Hematopoietic multipotent progenitor cell treated with erythropoietin and hydrocortisone succinate and interleukin-3 and kit ligand, for 8 days (in vitro differentiated cells): ENCODE measurements around the gene TFF2.

ENCODE experiments used
- DNase-seq: peaks from one replicate; pipeline ENCODE4 v3.0.0-alpha.2; 2015

The TFF2 gene

DNA sequence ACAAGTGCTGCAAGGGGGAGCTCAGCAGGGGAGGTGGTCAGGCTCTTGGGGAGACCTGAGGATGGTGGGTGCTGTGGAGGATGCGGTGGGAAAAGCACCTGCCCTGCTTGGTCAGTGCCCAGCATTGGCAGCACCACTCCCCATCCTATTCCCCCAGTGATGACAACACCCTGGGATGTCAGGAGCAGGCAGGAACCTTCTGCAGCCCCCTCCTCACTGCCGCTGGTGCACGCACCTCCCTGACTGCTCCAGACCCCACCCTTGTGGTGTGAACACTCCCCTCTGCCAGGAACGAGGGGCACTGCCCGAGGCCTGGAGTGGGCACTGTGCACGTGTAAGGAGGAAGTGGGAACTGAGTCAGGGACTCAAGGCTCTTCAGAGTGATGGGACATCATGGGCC lies 32.5 kb upstream of the TFF2 start:
- no peak for DNase-seq

DNA sequence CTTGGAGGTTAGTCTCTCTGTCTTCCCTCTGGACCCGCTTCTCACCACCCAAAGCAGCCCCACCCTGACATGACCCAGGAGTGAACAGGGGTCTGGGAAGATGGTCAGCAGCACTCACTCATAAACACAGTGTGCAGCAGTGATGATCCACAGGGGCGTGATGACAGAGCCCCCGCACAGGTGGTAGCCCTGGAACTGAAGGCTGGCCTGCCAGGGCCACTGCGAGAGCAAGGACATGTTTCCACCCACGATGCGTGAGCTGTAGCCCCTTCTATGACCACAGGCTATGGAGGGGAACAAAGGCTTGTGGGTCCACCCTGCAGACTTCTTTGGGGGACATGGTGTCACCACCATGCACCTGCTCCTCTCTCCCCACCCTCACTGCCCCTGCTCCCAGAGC lies 32.1 kb upstream of the TFF2 start:
- no peak for DNase-seq

DNA sequence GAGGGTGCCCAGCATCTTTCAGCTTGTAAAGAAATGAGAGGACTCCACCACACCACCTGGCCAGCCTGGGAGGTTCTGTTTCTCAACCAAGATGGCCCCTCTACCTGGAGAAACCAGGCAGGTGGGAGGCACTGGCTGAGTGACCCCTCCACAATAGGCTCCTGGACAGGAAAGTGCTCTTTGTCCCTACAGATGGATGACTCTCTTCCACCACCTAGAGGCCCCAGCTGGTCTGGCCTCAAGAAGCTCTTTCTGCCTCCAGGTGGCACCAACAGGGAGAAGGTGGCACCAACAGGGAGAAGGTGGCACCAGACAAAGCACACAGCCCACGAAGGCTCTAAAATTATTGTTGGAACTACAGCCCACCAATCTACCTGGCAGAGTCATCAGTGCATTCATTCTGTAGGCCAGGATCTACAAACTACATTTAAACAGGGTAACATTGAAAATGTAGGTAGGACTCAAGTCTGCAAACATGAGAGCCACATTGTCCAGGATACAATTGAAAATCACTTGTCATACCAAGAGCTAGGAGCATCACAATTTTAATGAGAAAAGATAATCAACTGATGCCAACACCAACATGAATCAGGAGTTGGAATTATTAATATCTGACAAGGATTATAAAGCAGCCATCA lies 30.7 kb upstream of the TFF2 start:
- peak; percentile 70 for DNase-seq

DNA sequence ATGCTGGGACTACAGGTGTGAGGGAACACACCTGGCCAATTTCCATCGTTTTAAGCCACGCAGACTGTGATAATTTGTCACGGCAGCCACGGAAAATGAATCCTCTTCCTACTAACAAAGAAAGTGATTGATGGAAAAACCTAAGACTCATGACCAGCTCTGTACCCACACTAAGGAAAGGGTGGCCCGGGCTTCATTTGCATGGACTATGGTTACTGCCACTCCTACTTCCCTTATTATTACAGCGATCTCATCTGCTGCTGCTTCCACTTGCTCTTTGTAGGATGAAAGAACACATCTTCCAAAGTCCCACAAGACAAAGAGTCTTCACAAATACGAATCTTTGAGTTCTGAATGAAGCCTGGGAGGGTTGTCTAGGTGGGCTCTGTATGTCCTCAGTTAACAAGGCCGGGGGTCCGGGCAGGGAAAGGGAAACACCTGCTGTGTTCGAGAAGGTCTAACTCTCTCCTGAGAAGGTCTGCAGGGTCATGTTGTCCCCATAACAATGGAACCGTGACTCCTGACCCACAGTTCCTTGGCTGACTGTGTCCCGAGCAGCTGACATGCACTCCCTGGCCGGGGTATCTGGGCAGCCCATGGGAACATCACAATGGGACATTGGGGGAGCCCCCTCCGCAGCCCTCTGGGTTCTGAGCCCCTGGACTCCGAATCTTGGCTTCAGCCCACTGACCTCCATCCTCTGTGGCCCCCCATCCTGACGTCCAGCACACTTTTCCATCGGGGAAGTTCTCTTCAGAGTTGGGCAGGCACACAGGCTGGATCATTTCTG lies 28.8 kb upstream of the TFF2 start:
- no peak for DNase-seq

DNA sequence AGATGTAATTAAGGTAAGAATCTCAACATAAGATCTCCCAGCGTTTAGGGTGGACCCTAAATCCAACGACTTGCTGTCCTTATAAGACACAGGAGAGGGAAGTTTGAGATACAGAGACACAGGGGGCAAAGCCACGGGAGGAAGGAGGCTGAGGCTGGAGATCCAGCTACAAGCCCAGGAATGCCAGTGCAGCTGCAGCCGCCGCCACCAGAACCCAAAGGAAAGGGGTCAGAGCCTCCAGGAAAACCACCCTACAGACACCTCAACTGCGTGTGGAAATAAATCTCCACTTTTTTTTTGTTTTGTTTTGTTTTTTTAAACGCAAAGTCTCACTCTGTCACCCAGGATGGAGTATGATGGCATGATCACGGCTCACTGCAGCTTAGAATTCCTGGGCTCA lies 27.6 kb upstream of the TFF2 start:
- no peak for DNase-seq

DNA sequence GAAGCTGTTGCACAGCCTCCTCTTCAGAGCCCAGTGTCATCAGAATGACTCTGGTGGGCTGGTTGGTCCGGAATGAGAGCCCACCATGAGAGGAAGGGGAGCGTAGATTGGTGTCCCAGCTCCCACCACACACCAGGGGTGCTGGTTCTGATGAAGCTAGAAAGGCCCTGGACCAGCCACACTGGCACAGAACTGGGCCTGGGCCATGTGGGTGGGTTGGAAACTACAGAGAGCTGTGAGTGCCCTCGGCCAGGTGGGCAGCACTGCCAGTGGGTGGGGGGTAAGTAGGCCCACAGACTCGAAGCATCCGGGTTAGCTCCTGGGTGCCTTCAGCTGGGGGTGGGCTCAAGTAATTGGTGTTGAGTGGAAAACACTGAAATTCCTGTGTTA lies 27.2 kb upstream of the TFF2 start:
- no peak for DNase-seq

DNA sequence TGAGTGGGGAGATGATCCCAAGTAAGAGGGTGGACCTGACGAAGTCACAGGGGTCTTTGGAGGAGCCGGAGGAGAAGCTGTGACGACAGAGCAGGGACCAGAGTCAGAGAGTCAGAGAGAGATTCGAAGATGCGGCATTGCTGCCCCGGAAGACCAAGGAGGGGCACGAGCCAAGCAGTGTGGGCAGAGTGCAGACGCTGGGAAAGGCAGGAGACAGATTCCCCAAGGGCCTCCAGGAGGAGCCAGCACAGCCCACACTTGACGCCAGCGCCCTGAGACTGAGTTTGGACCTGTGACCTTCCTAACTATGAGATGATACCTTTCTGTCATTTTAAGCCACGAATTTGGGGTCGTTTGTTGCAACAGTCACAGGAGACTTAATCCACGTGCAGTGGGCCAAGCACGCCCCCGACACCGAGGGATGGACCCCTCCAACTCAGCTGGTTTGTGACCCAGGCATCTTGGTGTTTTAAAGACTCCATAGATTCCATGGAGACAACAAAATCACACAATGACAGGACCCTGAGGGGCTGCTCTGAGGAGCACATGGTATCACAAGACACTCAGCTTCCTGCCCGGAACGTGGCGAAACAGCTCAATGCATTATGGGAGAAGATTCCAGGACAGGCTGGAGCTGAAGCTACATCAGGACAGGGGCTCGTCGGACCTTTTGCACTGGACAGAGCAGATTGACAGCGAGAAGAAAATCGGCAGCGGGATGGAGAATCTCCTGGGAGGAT lies 26.6 kb upstream of the TFF2 start:
- DNase-seq = no peak

DNA sequence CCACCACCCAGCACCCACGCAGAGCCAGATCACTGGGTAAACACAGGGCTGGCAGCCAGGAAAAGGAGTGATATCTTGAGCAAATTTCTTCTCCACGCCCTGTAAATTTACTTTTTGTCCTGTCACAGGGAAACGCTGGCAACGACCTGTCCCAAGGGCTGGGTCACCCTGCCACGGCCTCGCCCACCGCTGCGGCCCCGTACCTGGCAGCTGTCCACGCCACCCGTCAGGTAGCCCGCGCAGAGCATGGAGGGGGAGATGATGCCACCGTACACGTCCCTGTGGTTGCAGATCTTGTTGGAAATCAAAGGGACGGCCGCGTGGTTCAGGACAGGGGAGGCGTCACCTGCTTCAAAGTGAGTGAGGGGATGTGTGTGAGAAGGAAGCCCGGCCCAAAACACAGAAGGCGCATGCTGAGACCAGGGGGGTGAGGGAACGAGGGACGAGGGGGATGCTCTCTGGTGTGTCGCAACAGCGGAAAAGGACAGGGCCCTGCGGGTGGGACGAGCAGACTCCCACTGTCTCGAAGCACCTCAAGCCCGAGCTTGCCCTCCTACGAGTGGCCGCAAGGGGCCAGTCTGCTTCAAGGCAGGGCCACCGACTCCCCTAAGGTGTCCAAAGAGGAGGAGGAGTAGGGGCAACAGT lies 25.7 kb upstream of the TFF2 start:
- DNase-seq = no peak

DNA sequence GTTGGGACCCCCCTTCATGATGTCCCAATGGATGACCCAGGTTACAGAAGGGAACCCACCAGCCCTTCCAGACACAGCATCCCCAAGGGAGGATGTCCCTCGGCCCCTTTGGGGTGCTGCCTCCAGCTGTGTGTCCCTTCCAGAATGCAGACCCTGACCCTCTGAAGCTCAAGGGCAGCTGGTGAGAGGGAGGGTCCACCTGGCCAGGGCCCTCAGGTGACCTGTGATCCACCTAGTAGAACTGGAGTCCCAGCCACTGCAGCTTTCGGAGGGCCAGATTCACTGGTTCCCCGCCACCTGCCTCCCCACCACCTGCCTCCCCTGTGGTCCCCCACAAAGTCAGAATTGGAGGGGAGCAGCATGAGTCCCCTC lies 25.2 kb upstream of the TFF2 start:
- no peak for DNase-seq

DNA sequence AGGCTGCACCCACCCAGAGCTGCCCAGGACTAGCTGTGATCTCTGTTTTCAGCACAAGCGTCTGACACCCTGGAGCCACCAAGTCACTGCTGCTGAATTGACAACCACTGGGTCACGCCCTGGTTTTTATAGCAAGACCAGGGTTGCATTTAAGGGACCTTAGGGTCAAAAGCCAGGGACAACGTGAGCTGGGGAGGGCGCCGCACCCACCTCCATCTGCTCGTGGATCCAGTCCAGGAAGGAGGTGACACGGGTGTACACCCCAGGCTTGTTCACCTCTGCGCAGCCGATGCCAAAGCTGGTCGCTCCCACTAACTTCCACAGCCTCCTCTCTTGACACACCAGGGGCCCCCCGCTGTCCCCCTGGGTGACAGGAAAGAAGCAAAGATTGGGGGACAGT lies 24.7 kb upstream of the TFF2 start:
- DNase-seq = no peak

DNA sequence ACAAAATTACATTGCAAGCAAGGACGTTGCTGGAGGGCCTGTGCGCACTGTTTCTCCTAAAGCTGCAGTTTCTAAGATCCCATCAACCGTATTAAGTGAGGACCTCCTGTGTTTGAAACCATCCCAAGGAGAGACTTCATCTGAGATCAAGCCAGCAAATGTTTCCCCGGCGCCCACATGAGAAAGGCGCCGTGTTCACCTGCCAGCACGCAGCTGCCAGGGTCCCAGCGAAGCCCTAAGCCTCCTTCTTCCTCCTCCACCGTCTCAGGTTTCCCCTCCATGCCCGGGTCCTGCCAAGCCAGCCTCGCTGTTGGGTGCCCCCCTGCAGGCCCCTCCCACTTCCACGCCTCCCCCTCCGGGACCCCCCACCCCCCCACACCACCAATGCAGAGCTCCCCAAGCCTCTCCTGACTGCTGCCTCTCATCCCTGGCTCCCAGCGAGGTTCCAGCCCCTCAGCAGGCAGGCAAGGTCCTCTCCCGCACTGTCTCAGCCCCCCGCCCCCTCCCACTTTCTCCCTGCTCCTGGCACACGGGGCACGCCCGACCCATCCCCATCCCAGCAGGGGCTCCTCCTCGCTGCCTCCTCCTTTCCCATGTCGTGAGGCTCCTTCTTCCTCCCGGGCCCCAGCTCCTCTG lies 24.2 kb upstream of the TFF2 start:
- DNase-seq = no peak

DNA sequence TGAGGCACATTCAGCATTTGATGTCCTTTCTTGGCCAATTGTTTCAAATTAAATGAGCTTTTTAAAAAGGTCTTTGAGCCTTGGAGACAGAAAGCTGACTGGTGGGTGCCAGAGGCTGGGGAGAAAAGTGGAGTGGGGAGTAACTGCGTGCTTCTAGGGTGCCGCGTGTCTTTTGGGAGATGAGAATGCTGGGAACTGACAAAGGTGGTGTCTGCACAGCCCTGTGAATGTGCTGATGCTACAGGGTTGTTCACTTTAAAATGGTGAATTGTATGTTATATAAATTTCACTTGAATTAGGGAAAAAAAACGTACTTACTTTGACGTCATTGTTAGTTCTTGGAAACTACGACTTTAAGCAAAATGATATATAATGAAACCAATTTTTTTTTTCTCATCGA lies 23.7 kb upstream of the TFF2 start:
- no peak for DNase-seq

DNA sequence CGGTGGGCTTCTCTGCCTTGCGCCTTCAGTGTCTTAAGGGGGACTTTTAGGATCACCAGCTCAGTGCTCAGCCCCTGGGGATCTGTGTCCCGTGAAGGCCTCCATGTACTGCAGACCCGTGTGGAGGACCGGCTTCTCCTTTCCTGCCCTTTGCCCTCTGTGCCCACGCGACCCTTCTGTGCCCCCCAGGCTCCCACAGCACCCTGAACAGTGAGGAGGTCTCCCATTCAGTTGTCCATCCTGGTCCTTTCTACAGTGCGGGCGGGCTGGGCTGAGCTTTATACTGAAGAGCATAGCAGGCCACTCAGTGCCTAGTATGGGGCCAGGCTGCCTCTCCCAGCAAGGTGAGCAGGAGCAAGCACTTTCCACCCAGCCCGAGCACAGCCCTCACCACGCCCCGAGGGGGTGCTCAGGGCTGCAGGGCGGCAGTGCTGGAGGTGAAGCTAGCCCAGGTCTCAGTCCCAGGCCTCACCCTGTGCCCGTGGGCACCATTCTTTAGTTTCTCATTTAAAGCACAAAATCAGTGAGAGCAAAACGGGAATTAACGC lies 23.2 kb upstream of the TFF2 start:
- DNase-seq = no peak

DNA sequence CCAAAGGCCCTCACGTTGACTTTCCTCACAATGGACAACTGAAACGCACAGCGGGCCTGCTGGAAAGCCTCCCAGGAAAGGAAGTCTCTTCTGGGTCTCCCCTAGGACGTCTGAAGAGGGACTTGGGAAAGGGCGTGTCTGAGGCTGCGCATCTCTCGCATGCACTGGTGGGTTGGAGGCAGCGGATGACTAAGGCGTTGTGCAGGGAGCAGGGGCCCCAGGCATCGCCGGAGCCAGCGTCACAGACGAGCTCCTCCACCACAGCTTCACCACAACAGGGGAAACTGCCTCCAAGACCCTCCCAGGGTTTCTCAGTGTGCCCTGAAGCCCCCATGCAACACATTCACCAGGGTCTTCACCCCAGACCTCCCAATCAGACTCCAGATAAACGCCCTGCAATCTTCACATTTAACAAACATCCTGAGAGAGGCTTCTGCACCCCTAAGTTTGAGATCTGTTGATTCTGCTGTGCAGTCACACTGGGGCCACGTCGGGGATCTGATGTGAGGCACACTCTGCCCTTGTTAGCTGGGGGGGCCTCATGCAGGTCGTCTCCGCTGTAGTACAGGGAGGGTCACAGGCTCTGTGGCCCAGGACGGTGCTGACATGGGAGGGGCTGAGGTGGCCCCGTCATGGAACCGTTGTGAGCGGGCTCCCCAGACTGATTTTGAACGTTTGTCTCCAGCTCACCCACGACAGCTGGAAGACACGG lies 22.6 kb upstream of the TFF2 start:
- DNase-seq = no peak

DNA sequence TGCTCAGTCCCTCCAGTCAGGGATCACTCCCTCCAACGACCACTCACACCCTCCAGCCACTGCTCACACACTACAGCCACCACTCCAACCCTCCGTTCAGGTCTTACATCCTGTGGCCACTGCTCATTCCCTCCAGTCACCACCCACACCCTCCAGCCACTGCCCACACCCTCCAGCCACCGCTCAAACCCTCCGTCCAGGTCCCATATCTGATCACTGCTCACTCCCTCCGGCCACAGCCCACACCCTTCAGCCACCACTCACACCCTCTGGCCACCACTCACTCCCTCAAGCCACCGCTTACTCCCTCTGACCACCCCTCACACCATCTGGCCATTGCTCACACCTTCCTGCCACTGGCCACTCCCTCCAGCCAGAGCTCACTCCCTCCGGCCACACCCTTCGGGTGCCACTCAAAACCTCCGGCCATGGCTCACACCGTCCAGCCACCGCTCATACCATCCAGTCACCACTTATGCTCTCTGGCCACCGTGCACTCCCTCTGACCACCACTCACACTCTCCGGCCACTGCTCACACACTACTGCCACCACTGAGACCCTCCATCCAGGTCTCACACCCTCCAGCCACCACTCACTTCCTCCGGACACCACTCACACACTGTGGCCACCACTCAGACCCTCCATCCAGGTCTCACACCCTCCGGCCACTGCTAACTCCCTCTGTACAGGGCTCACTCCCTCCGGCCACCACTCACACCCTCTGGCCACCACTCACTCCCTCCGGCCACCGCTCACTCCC lies 20.3 kb upstream of the TFF2 start:
- DNase-seq = no peak

DNA sequence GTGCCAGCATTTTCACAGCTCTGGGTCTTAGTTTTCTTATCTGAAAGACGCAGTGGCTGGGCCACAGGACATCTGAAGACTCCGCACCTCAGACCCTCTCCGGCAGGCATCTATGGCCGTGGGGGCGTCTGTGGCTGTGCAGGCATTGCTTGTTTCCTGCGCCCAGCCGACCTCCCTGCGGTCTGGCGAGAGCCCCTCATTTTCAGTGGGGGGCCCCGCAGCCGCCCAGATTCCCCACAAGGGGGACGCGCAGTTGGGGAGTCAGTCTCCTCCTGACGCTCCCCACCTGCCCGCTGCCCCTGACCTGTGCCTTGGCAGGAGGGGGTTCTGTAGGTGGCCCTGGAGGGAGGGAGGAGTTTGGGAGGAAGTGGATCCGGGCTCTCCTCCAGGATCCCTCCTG lies 19.0 kb upstream of the TFF2 start:
- no peak for DNase-seq

DNA sequence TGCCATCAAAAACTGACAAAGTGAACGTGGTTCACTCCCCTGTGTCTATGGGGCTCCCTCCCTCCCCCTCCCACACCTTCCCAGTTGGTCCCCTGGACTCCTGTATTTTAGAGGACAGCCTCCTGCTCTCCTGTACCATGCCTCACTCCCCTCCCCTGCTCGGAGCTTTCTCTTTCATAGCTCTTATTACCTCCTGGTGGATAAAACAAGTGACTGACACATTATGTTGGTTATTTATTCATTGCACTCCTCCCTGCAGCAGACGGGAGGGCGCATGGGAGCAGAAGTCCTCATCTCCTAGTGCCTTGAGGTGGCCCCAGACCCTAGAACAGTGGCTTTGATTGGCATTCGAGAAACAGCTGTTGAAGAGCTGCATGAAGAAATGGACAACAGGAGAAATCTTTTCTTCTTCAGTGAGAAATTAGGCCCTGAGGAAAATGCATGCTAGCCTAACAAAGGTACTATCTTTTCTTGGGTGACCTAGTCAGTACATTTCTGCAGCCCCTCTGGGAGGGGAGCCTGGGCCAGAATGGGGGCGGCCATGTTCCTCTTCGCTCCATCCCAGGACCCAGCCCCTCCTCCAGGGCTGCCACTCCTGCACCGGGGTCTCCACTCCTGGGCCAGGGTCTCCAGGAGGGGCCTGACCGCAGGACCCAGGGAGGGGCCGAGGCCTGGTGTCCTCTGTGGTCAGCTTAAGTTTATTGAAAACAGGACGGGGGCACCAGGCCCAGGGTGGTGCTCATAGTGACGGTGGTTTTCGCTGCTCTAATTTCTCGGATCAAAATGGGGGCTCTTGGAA lies 16.8 kb upstream of the TFF2 start:
- no peak for DNase-seq

DNA sequence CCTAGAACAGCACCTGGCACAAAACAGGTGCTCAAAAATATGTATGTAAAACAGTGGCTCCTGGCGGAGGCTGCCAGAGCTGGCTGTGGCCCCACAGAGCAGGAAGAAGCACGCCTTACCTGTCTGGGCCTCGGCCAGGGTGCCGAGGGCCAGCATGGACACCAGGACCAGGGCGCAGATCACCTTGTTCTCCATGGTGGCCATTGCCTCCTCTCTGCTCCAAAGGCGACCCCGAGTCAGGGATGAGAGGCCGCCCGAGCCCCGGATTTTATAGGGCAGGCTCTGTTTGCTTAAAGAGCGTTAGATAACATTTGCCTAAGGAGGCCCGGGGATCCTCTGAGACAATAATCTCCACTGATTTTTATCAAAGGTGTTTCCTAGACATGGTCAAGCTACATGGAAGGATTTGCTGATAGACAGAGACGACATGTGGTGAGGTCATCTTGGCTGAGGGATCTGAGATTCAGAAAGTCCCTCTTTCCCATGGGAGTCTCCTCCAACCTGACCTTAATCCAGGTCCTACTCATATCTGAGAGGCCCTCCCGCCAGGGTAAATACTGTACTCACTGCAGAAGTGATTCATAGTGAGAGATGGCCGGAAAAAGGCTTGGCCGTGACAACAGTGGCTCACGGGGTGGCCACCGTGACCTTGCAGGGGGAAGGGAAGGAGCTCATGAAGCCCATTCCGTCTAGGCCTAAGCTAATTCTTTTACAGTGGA lies 15.7 kb upstream of the TFF2 start, which contains the start of gene TFF1:
TFF1 (minus strand) TSS at position 244 of the 719 bp plus-strand sequence; CDS start at position 204, 40 bp downstream.
- DNase-seq = no peak

DNA sequence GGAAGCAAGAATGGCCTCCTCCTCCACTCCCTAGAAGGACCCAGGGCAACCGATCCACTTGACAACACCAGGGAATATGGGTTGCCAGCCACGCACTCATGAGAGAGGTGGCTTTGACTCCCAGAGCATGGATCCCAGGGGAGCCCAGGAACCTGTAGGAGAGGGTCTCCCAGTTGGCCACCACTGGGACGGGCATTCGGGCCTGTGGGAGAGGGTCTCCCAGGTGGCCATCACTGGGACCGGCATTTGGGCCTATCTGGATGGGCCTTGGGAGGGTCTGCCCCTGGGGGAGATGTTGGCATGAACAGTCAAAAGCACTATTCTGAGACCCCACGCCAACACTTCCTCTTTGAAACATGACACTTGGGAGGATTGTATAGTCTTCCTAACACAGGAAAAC lies 15.0 kb upstream of the TFF2 start:
- DNase-seq = no peak
